ENCODE data around the gene ASB6. TPM values are rescaled to one million over a fixed set of nuclear protein-coding genes. Genes with fewer than 3 reads are reported as not detected.

ASB6 gene, protein sequence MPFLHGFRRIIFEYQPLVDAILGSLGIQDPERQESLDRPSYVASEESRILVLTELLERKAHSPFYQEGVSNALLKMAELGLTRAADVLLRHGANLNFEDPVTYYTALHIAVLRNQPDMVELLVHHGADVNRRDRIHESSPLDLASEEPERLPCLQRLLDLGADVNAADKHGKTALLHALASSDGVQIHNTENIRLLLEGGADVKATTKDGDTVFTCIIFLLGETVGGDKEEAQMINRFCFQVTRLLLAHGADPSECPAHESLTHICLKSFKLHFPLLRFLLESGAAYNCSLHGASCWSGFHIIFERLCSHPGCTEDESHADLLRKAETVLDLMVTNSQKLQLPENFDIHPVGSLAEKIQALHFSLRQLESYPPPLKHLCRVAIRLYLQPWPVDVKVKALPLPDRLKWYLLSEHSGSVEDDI
- 21.0 and 21.6 TPM in 2 replicates for total RNA-seq (2021)
- long read RNA-seq, transcript ASB6-201 (6 exons, 2,330 nt): major isoform, 184 of 236 reads
- long read RNA-seq, partial matches to known transcripts: 19 of 236 reads
- long read RNA-seq, other reads (novel, unspliced or antisense): 33 of 236 reads

DNA sequence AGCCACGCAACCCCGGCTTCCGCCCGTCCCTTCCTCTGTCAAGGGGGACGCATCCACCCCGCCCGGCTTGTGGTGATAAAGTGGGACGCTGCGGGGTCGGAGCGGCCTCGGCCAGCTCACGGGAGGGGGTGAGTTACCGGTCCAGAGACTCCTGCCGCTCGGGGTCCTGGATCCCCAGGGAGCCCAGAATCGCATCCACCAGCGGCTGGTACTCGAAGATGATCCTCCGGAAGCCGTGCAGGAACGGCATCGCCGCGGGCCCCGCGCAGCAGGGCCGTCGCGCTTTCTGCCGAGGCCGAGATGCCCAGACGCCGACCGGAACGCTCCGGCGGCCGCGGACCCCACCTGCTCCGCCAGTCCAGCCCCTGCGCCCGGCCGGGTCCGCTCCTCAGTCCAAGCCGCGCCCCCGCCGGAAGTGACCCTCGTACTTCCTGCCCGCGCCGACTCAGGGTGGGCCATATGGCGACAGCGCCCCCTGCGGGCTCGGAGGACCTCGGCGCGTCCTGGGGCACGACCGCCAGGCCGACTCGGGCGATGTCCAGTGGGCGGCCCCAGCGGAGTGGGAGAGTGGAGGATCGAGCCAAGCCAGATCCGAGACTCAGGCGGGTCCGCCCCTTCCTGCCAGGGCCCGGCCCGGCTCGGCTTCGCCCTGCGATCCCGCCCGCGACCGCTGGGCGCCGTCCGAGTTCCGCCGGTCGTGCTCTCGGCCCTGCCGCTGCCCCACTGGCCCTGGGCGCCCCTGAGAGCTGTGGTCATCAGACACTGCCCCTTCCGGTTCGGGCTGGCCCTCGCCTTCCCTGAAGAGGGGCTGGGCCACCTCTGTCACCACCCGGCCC lies at the start of gene ASB6:
Gene ASB6 (minus strand): TSS at position 402 of the 836 bp plus-strand sequence. CDS start 152 bp downstream, at position 250.
- Histone ChIP-seq H2AFZ (ENCODE audit: low read length) (no peak within 1 kb of the TSS), H3T11ph (ENCODE audit: low read length) (no peak within 1 kb of the TSS), H4K91ac (ENCODE audit: insufficient read length, low read depth, low read length) (no peak within 1 kb of the TSS), H3K4me2 (ENCODE audit: insufficient read depth, insufficient read length, low read length) (peak within 1 kb of the TSS; percentile 59), H3K27me3 (ENCODE audit: insufficient read depth, low read length) (no peaks in the 10 kb centered on the region), H3K4me1 (ENCODE audit: insufficient read depth, low read length) (no peaks in the 10 kb centered on the region), H3K9me3 (ENCODE audit: control insufficient read depth, low read depth, low read length) (no peaks in the 10 kb centered on the region), H2BK5ac (ENCODE audit: insufficient read length, low read length) (no peak within 1 kb of the TSS), H3K4ac (ENCODE audit: low read depth, low read length) (no peak within 1 kb of the TSS), H3K23me2 (ENCODE audit: insufficient read length, low read depth, low read length, poor library complexity, severe bottlenecking) (peaks cover 12% of the 10 kb centered on the region), H3K56ac (ENCODE audit: insufficient read length, low read depth, low read length) (no peak within 1 kb of the TSS), H3K18ac (ENCODE audit: insufficient read length, low read depth, low read length) (no peak within 1 kb of the TSS), H2BK120ac (ENCODE audit: low read depth, low read length, poor library complexity, severe bottlenecking) (no peak within 1 kb of the TSS), H3K14ac (ENCODE audit: insufficient read depth, low read length) (peak within 1 kb of the TSS; percentile 45), H2AK5ac (ENCODE audit: insufficient read length, low read length) (no peak within 1 kb of the TSS), H3K79me1 (ENCODE audit: insufficient read depth, low read depth, low read length, poor library complexity, severe bottlenecking) (peaks cover 11% of the 10 kb centered on the region), H4K20me1 (ENCODE audit: control insufficient read depth, insufficient read depth, insufficient read length) (no peaks in the 10 kb centered on the region), H4K8ac (replicated peaks; ENCODE audit: insufficient read length, low read depth, low read length) (no peak within 1 kb of the TSS), H3K23ac (ENCODE audit: insufficient read length, low read depth, low read length) (no peak within 1 kb of the TSS), H2BK12ac (ENCODE audit: insufficient read length, low read depth, low read length) (no peak within 1 kb of the TSS), H3K9ac (ENCODE audit: extremely low read depth, insufficient read length, low read length) (peak within 1 kb of the TSS; percentile 76), H3K79me2 (ENCODE audit: insufficient read depth, low read length) (peaks cover 3% of the 10 kb centered on the region; the same call in 1 of the 2 replicates), H2BK15ac (ENCODE audit: low read depth, low read length) (no peak within 1 kb of the TSS), H4K5ac (ENCODE audit: insufficient read length, low read depth, low read length) (no peak within 1 kb of the TSS), H2BK20ac (ENCODE audit: low read depth, low read length, poor library complexity, severe bottlenecking) (no peak within 1 kb of the TSS), H3K27ac (ENCODE audit: insufficient read length, low read depth, low read length) (no peak within 1 kb of the TSS)
- peaks cover 2% of the 10 kb centered on the region for H3K27me3 Mint-ChIP-seq (ENCODE audit: low read depth)
- H3K27ac Mint-ChIP-seq: peak within 1 kb of the TSS; percentile 55 to 82 (median 68); a peak in 4 of 7 replicates
- TF ChIP-seq, protein P1, sequence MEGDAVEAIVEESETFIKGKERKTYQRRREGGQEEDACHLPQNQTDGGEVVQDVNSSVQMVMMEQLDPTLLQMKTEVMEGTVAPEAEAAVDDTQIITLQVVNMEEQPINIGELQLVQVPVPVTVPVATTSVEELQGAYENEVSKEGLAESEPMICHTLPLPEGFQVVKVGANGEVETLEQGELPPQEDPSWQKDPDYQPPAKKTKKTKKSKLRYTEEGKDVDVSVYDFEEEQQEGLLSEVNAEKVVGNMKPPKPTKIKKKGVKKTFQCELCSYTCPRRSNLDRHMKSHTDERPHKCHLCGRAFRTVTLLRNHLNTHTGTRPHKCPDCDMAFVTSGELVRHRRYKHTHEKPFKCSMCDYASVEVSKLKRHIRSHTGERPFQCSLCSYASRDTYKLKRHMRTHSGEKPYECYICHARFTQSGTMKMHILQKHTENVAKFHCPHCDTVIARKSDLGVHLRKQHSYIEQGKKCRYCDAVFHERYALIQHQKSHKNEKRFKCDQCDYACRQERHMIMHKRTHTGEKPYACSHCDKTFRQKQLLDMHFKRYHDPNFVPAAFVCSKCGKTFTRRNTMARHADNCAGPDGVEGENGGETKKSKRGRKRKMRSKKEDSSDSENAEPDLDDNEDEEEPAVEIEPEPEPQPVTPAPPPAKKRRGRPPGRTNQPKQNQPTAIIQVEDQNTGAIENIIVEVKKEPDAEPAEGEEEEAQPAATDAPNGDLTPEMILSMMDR (conservative IDR thresholded peaks at IDR 0.05): peak; percentile 100
- DNase-seq: peak; percentile 98
- peak within 1 kb of the TSS; percentile 80 to 85 for H3K4me3 Mint-ChIP-seq
- no CpG with 5 or more reads among the region's 93 CpGs for WGBS (ENCODE audit: extremely low coverage, insufficient read length, low lambda C conversion rate)
- H3K4me1 Mint-ChIP-seq: peaks cover 7 to 17% of the 10 kb centered on the region in 2 experiments
- H3K9me3 Mint-ChIP-seq: no peaks in the 10 kb centered on the region; a peak in 1 of 5 replicates
- peaks cover 6 to 17% (median 16%) of the 10 kb centered on the region in 3 experiments for H3K36me3 Mint-ChIP-seq (ENCODE audit: insufficient read depth in 1 of 3, low read depth in 3 of 3)

All from H9 (cell line).